Measurements from ENCODE around the gene FOXL3. TPM values are rescaled to one million over a fixed set of nuclear protein-coding genes. Genes with fewer than 3 reads are reported as not detected.

FOXL3 gene
- polyA plus RNA-seq, 2 of the 4 experiments (the other 2 are of a cell fraction), result not detected

DNA sequence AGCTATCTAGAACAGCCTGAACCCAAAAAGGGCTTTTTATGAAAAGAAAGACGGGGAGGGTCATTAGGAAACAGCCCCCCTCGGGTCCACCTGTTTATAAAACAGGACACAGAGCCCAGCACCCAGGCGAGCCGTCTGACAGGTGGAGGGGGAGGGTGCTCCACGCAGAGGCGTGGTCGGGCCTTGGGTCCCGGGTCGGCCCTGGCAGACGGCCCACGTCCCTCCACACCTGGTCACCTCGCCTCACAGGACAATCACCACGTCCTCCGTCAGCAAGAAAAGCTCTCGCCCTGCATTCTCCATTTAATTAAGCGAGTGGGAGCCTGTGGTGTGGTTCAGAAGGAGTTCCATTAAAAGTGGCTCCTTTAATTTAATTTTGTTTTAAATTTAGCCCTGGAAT, 42.3 kb upstream of the FOXL3 start:
- TF ChIP-seq FOSB (CRISPR knock-in tag; IDR thresholded peaks at IDR 0.05), result no peak
- TF ChIP-seq NPAS2 (CRISPR knock-in tag; IDR thresholded peaks at IDR 0.05; ENCODE audit: borderline replicate concordance), result no peak
- TF ChIP-seq, protein P1, sequence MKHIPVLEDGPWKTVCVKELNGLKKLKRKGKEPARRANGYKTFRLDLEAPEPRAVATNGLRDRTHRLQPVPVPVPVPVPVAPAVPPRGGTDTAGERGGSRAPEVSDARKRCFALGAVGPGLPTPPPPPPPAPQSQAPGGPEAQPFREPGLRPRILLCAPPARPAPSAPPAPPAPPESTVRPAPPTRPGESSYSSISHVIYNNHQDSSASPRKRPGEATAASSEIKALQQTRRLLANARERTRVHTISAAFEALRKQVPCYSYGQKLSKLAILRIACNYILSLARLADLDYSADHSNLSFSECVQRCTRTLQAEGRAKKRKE (CRISPR knock-in tag; IDR thresholded peaks at IDR 0.05; ENCODE audit: low read depth), result no peak
- TF ChIP-seq RARB (CRISPR knock-in tag; IDR thresholded peaks at IDR 0.05), result no peak
- TF ChIP-seq KDM5A (IDR thresholded peaks at IDR 0.05), result no peak
- TF ChIP-seq BHLHE40 (IDR thresholded peaks at IDR 0.05; ENCODE audit: low read depth, low read length), result no peak
- TF ChIP-seq, protein P2, sequence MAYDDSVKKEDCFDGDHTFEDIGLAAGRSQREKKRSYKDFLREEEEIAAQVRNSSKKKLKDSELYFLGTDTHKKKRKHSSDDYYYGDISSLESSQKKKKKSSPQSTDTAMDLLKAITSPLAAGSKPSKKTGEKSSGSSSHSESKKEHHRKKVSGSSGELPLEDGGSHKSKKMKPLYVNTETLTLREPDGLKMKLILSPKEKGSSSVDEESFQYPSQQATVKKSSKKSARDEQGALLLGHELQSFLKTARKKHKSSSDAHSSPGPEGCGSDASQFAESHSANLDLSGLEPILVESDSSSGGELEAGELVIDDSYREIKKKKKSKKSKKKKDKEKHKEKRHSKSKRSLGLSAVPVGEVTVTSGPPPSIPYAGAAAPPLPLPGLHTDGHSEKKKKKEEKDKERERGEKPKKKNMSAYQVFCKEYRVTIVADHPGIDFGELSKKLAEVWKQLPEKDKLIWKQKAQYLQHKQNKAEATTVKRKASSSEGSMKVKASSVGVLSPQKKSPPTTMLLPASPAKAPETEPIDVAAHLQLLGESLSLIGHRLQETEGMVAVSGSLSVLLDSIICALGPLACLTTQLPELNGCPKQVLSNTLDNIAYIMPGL (CRISPR knock-in tag; IDR thresholded peaks at IDR 0.05; ENCODE audit: borderline replicate concordance), result no peak
- no peak for TF ChIP-seq HOXA7 (CRISPR knock-in tag; IDR thresholded peaks at IDR 0.05)
- TF ChIP-seq PHF8 (IDR thresholded peaks at IDR 0.05; ENCODE audit: borderline replicate concordance, low read depth), result no peak
- TF ChIP-seq HOXB5 (CRISPR knock-in tag; IDR thresholded peaks at IDR 0.05), result no peak
- no peak for TF ChIP-seq EHF (CRISPR knock-in tag; IDR thresholded peaks at IDR 0.05)
- TF ChIP-seq NR3C1 (IDR thresholded peaks at IDR 0.05), result no peak
- 90% methylated on average over 16 of the region's 16 CpGs for WGBS (ENCODE audit: missing lambda C conversion rate)
- H3K4me2 ChIP-seq, result no peak overlapping the region
- POLR2A ChIA-PET, result no interaction called here
- H3K4me1 ChIP-seq, result no peaks in the 10 kb centered on the region
- CTCF ChIA-PET, result no interaction called here
- no peaks in the 10 kb centered on the region for H3K9me3 ChIP-seq
- no peak overlapping the region for H3K27ac ChIP-seq
- FAIRE-seq (no peak), DNase-seq (ENCODE audit: low read depth in 1 of 2, low spot score in 1 of 2) (no peak), ATAC-seq (no peak)
- no peak overlapping the region for H3K4me3 ChIP-seq

DNA sequence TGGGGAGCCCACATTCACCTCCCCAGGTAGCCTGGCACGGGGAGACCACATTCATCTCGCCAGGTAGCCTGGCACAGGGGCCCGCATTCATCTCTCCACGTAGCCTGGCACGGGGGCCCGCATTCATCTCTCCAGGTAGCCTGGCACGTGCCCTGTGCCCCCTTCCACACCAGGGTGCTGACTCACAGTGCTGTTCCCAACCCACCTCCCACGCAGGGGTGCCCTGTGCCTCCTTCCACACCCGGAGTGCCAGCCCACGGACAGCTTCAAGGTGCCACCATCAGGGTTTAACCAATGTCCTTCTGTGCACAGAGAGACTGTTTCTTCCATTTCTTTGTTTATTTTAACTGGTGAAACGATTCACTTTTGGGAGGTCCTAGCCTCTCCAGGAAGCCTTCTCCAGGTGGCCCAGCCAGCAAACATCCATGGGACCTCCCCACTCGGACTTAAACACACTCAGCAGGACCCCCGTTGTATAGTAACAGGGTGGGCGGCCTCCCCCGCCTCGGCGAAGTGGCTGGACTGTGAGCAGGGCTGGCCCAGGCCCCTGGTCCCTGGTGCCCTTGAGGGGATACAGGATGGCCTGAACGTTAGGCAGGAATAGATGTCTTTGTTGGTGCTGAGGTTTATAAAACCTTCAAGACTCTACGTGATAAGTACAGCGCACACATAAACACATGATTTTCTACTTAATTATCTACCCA, 41.1 kb upstream of the FOXL3 start:
- CTCF ChIA-PET, result no interaction called here
- Histone ChIP-seq H3K4me2 (no peak overlapping the region), H3K4me1 (no peaks in the 10 kb centered on the region), H3K4me3 (no peak overlapping the region), H3K27ac (no peak overlapping the region), H3K9me3 (no peaks in the 10 kb centered on the region; the same call in 2 of the 3 replicates)
- no peak for DNase-seq (ENCODE audit: low read depth in 1 of 2, low spot score in 1 of 2)
- TF ChIP-seq, protein P3, sequence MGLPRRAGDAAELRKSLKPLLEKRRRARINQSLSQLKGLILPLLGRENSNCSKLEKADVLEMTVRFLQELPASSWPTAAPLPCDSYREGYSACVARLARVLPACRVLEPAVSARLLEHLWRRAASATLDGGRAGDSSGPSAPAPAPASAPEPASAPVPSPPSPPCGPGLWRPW (IDR thresholded peaks at IDR 0.05), result no peak
- TF ChIP-seq MYC (IDR thresholded peaks at IDR 0.05; ENCODE audit: borderline replicate concordance, low read length) (no peak), HOXB13 (CRISPR knock-in tag; IDR thresholded peaks at IDR 0.05; ENCODE audit: low read depth) (no peak), TP53 (CRISPR knock-in tag; IDR thresholded peaks at IDR 0.05) (no peak), HEYL (CRISPR knock-in tag; IDR thresholded peaks at IDR 0.05) (no peak), HOXA7 (CRISPR knock-in tag; IDR thresholded peaks at IDR 0.05) (no peak), BHLHE40 (IDR thresholded peaks at IDR 0.05; ENCODE audit: low read depth, low read length) (no peak), ZSCAN20 (CRISPR knock-in tag; IDR thresholded peaks at IDR 0.05) (no peak), RNF2 (IDR thresholded peaks at IDR 0.05; ENCODE audit: borderline replicate concordance, low read depth) (no peak), JUN (IDR thresholded peaks at IDR 0.05) (no peak), EHMT2 (IDR thresholded peaks at IDR 0.05; ENCODE audit: low read depth) (no peak), HDAC2 (IDR thresholded peaks at IDR 0.05) (no peak), RFX5 (IDR thresholded peaks at IDR 0.05) (no peak), GATA3 (IDR thresholded peaks at IDR 0.05; ENCODE audit: borderline replicate concordance) (no peak), TFCP2L1 (CRISPR knock-in tag; IDR thresholded peaks at IDR 0.05) (no peak), RCOR1 (IDR thresholded peaks at IDR 0.05; ENCODE audit: low read depth, low read length) (no peak)
- TF ChIP-seq, protein P4, sequence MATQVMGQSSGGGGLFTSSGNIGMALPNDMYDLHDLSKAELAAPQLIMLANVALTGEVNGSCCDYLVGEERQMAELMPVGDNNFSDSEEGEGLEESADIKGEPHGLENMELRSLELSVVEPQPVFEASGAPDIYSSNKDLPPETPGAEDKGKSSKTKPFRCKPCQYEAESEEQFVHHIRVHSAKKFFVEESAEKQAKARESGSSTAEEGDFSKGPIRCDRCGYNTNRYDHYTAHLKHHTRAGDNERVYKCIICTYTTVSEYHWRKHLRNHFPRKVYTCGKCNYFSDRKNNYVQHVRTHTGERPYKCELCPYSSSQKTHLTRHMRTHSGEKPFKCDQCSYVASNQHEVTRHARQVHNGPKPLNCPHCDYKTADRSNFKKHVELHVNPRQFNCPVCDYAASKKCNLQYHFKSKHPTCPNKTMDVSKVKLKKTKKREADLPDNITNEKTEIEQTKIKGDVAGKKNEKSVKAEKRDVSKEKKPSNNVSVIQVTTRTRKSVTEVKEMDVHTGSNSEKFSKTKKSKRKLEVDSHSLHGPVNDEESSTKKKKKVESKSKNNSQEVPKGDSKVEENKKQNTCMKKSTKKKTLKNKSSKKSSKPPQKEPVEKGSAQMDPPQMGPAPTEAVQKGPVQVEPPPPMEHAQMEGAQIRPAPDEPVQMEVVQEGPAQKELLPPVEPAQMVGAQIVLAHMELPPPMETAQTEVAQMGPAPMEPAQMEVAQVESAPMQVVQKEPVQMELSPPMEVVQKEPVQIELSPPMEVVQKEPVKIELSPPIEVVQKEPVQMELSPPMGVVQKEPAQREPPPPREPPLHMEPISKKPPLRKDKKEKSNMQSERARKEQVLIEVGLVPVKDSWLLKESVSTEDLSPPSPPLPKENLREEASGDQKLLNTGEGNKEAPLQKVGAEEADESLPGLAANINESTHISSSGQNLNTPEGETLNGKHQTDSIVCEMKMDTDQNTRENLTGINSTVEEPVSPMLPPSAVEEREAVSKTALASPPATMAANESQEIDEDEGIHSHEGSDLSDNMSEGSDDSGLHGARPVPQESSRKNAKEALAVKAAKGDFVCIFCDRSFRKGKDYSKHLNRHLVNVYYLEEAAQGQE (IDR thresholded peaks at IDR 0.05), result no peak
- no peak for FAIRE-seq
- WGBS (ENCODE audit: missing lambda C conversion rate), result 88% methylated on average over 16 of the region's 20 CpGs
- POLR2A ChIA-PET, result no interaction called here
- no peak for ATAC-seq

All from A549 (cell line).